ENCODE results near the gene PHF10.

- TF ChIP-seq, protein P1, sequence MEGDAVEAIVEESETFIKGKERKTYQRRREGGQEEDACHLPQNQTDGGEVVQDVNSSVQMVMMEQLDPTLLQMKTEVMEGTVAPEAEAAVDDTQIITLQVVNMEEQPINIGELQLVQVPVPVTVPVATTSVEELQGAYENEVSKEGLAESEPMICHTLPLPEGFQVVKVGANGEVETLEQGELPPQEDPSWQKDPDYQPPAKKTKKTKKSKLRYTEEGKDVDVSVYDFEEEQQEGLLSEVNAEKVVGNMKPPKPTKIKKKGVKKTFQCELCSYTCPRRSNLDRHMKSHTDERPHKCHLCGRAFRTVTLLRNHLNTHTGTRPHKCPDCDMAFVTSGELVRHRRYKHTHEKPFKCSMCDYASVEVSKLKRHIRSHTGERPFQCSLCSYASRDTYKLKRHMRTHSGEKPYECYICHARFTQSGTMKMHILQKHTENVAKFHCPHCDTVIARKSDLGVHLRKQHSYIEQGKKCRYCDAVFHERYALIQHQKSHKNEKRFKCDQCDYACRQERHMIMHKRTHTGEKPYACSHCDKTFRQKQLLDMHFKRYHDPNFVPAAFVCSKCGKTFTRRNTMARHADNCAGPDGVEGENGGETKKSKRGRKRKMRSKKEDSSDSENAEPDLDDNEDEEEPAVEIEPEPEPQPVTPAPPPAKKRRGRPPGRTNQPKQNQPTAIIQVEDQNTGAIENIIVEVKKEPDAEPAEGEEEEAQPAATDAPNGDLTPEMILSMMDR (IDR thresholded peaks at IDR 0.05) = no peak
- TF ChIP-seq POLR2A (IDR thresholded peaks at IDR 0.05) (no peak), POLR2AphosphoS5 (IDR thresholded peaks at IDR 0.05) (no peak), EP300 (IDR thresholded peaks at IDR 0.05) (no peak)
Measured at GRCh38 chr6:169726049-169726400, 1.7 kb upstream of the PHF10 start.
